ENCODE results near the gene KCND2.

Gene KCND2

DNA sequence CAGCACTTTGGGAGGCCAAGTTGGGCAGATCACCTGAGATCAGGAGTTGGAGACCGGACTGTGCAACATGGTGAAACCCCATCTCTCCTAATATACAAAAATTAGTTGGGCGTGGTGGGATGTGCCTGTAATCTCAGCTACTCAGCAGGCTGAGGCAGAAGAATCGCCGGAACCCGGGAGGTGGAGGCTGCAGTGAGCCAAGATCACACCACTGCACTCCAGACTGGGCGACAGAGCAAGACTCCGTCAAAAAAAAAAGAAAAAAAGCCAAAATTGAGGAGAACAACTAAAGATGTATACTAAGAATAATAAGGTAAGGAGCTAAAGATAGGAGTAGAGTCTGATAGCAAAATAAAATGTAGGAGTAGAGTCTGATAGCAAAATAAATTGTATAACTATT, 251.0 kb downstream of the KCND2 start:
- no peak for TF ChIP-seq TAF1 (IDR thresholded peaks at IDR 0.05; ENCODE audit: borderline replicate concordance, insufficient read depth, low read length)
- TF ChIP-seq, protein P1, sequence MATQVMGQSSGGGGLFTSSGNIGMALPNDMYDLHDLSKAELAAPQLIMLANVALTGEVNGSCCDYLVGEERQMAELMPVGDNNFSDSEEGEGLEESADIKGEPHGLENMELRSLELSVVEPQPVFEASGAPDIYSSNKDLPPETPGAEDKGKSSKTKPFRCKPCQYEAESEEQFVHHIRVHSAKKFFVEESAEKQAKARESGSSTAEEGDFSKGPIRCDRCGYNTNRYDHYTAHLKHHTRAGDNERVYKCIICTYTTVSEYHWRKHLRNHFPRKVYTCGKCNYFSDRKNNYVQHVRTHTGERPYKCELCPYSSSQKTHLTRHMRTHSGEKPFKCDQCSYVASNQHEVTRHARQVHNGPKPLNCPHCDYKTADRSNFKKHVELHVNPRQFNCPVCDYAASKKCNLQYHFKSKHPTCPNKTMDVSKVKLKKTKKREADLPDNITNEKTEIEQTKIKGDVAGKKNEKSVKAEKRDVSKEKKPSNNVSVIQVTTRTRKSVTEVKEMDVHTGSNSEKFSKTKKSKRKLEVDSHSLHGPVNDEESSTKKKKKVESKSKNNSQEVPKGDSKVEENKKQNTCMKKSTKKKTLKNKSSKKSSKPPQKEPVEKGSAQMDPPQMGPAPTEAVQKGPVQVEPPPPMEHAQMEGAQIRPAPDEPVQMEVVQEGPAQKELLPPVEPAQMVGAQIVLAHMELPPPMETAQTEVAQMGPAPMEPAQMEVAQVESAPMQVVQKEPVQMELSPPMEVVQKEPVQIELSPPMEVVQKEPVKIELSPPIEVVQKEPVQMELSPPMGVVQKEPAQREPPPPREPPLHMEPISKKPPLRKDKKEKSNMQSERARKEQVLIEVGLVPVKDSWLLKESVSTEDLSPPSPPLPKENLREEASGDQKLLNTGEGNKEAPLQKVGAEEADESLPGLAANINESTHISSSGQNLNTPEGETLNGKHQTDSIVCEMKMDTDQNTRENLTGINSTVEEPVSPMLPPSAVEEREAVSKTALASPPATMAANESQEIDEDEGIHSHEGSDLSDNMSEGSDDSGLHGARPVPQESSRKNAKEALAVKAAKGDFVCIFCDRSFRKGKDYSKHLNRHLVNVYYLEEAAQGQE (IDR thresholded peaks at IDR 0.05; ENCODE audit: insufficient read depth in 1 of 2, low read depth in 2 of 2, low read length in 2 of 2), result no peak
- TF ChIP-seq POLR2AphosphoS5 (IDR thresholded peaks at IDR 0.05; ENCODE audit: low read depth, low read length), result no peak
- TF ChIP-seq FOXP2 (optimal IDR thresholded peaks at IDR 0.05; ENCODE audit: borderline replicate concordance, extremely low read depth, extremely low read length, insufficient read depth), result no peak
- no peak for TF ChIP-seq SIN3A (IDR thresholded peaks at IDR 0.05; ENCODE audit: borderline replicate concordance, insufficient read depth, low read length)

DNA sequence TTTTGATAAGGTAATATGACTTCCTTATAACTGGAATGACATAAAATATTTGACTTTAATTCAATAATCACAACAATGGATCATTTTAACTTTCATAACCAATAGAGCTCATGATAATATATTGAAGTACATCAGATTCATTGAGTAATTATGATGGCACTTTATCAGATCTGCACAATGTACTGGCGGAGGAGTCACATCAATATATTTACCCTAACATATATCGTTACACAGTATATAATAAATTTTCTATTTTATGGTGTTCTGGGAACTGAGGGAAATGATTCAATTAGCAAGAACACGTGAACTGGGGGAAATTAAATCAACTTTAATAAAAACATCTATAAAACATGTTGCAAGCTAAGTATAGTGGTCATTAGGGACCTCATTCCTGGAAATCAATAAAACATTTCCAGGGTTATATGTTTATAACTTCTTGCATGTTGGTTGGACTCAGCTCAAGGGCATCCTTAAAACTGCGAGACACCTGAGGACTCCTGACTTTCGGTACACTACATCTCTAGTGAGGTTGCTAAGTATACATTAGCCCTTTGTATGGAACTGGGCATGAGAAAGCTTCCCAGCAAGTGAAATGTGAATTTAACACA, 254.0 kb downstream of the KCND2 start:
- TF ChIP-seq POLR2AphosphoS5 (IDR thresholded peaks at IDR 0.05; ENCODE audit: low read depth, low read length), result no peak
- TF ChIP-seq TAF1 (IDR thresholded peaks at IDR 0.05; ENCODE audit: borderline replicate concordance, insufficient read depth, low read length), result no peak

DNA sequence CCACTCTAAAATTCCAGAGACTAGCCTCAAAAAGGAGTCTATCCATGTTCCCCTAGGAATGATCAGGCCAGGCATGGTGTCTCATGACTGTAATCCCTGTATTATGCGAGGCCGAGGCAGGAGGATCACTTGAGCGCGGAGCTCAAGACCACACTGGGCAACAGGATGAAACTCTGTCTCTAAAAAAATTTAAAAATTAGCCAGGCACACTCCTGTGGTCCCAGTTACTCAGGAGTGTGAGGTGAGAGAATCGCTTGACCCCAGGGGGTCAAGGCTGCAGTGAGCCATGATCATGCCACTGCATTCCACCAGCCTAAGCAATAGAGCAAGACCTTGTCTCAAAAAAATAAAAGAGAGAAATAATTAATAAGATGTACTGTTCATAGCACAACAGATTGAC, 256.8 kb downstream of the KCND2 start:
- TF ChIP-seq, protein P1 (IDR thresholded peaks at IDR 0.05; ENCODE audit: insufficient read depth in 1 of 2, low read depth in 2 of 2, low read length in 2 of 2), result no peak
- TF ChIP-seq POLR2AphosphoS5 (IDR thresholded peaks at IDR 0.05; ENCODE audit: low read depth, low read length), result no peak
- TF ChIP-seq TAF1 (IDR thresholded peaks at IDR 0.05; ENCODE audit: borderline replicate concordance, insufficient read depth, low read length), result no peak
- no peak for TF ChIP-seq SIN3A (IDR thresholded peaks at IDR 0.05; ENCODE audit: borderline replicate concordance, insufficient read depth, low read length)
- no peak for TF ChIP-seq FOXP2 (optimal IDR thresholded peaks at IDR 0.05; ENCODE audit: borderline replicate concordance, extremely low read depth, extremely low read length, insufficient read depth)

DNA sequence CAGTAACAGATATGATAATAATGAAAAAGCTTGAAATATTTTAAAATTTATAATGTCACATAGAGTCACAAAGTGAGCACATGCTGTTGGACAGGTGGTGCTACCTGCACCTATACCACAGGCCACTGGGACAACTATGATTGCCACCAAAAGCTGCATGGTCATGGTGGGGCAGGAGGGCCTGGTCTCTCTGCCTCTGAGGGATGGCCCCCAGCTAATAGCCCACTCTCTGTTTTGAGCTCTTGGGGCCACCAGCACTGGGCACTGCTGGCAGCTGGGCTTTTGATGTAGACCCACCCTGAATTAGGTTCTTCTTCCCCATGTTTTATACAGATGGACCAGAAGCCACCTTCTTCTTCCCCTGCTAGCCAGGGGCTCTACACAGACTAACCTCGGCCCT, 265.4 kb downstream of the KCND2 start:
- TF ChIP-seq POLR2AphosphoS5 (IDR thresholded peaks at IDR 0.05; ENCODE audit: low read depth, low read length) (no peak), TAF1 (IDR thresholded peaks at IDR 0.05; ENCODE audit: borderline replicate concordance, insufficient read depth, low read length) (no peak), SIN3A (IDR thresholded peaks at IDR 0.05; ENCODE audit: borderline replicate concordance, insufficient read depth, low read length) (no peak), FOXP2 (optimal IDR thresholded peaks at IDR 0.05; ENCODE audit: borderline replicate concordance, extremely low read depth, extremely low read length, insufficient read depth) (no peak)
- TF ChIP-seq, protein P1 (IDR thresholded peaks at IDR 0.05; ENCODE audit: insufficient read depth in 1 of 2, low read depth in 2 of 2, low read length in 2 of 2), result no peak

DNA sequence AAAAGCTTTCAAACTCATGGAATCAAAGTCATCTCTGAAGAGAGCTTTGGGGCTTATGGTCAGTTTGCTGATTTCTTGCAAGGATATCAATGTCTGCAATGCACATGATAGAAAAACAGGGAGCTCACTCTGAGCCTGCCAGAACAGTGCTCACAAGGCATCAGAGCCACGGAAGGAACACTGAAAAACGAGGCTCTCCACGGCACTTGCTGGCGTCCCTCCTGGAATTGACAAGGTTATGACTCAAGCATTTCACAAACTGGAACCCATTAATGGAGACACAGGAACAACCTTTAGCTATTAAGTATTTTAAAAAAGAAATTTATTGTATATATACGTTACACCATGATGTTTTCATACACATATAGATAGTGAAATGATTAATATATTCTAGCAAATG, 266.3 kb downstream of the KCND2 start:
- TF ChIP-seq POLR2AphosphoS5 (IDR thresholded peaks at IDR 0.05; ENCODE audit: low read depth, low read length) (no peak), FOXP2 (optimal IDR thresholded peaks at IDR 0.05; ENCODE audit: borderline replicate concordance, extremely low read depth, extremely low read length, insufficient read depth) (no peak), TAF1 (IDR thresholded peaks at IDR 0.05; ENCODE audit: borderline replicate concordance, insufficient read depth, low read length) (no peak), SIN3A (IDR thresholded peaks at IDR 0.05; ENCODE audit: borderline replicate concordance, insufficient read depth, low read length) (no peak)
- TF ChIP-seq, protein P1 (IDR thresholded peaks at IDR 0.05; ENCODE audit: insufficient read depth in 1 of 2, low read depth in 2 of 2, low read length in 2 of 2), result no peak

All from PFSK-1 (cell line).